RWPE1 (cell line): ENCODE measurements around the gene HSPA14.
"Not testable (repeated sequence)": the region's sequence is repeated elsewhere in the genome, so short reads cannot be mapped to it uniquely, and the experiment has no call there.

Experiments used
- CTCF ChIA-PET: fragments of 350-600 bp; sonication (Branson Sonifier 250); formaldehyde crosslinking; extraction: SDS; loops from one replicate; lab custom pipeline; 2021; lab: Yijun Ruan, JAX
- POLR2A ChIA-PET: fragments of 400-600 bp; formaldehyde crosslinking; extraction: SDS; loops from one replicate; lab custom pipeline; 2020; ENCODE audit warnings: antibody characterized with exemption; ENCODE audit not compliant: low non-redundant PET; lab: Yijun Ruan, JAX
- DNase-seq: peaks from one replicate; pipeline ENCODE4 v3.0.0; 2012; ENCODE audit warnings: low spot score
- H3K27ac ChIP-seq: fragments of 450-650 bp; 2 replicates; pipeline ENCODE4 v1.5.1; 2017
- CTCF ChIP-seq: fragments of 450-650 bp; conservative IDR thresholded peaks from 2 replicates; pipeline ENCODE4 v1.5.1; 2017; ENCODE audit warnings: low read depth, mild to moderate bottlenecking

HSPA14 gene

GRCh38 chr10:14859775-14860174 is 21.7 kb downstream of the HSPA14 start:
- POLR2A ChIA-PET, result no interaction called here
- TF ChIP-seq CTCF, result no peak
- DNase-seq, result no peak
- H3K27ac ChIP-seq, result no peak overlapping the region
- CTCF ChIA-PET, result interaction anchor here (0.6 kb wide), 1 partner anchor 1378 kb away, joined by 3 read pairs; no protein-coding TSS in a partner anchor

- DNase-seq, result no peak
- 0 out of 2 replicates have a peak overlapping the region, but pooled peaks have one; percentile 1 for H3K27ac ChIP-seq
- POLR2A ChIA-PET, result no interaction called here
- CTCF ChIA-PET, result no interaction called here
- no peak for TF ChIP-seq CTCF
These were observed 22.7 kb downstream of the HSPA14 start for GRCh38 chr10:14860791-14861190.

GRCh38 chr10:14864466-14864865 is 26.4 kb downstream of the HSPA14 start:
- CTCF ChIA-PET, result not testable (repeated sequence)

GRCh38 chr10:14864871-14865270 is 26.8 kb downstream of the HSPA14 start:
- DNase-seq, H3K27ac ChIP-seq, POLR2A ChIA-PET, CTCF ChIA-PET: not testable (repeated sequence)

More at GRCh38 chr10:14864466-14864865, 26.4 kb downstream of the HSPA14 start:
- POLR2A ChIA-PET, DNase-seq, H3K27ac ChIP-seq: not testable (repeated sequence)

GRCh38 chr10:14873090-14873760 is 35.1 kb downstream of the HSPA14 start:
- POLR2A ChIA-PET, result no interaction called here
- no peak for DNase-seq
- CTCF ChIA-PET, result interaction anchor here (0.6 kb wide), 1 partner anchor 856 kb away, joined by 3 read pairs; no protein-coding TSS in a partner anchor

GRCh38 chr10:14875941-14876340 is 37.8 kb downstream of the HSPA14 start:
- ChIA-PET POLR2A (no interaction called here), CTCF (no interaction called here)
- TF ChIP-seq CTCF, result no peak
- DNase-seq, result no peak
- no peak overlapping the region for H3K27ac ChIP-seq

More at GRCh38 chr10:14873090-14873760, 35.1 kb downstream of the HSPA14 start:
- no peak for TF ChIP-seq CTCF
- H3K27ac ChIP-seq, result no peak overlapping the region

GRCh38 chr10:14876764-14877163 is 38.7 kb downstream of the HSPA14 start:
- CTCF ChIA-PET, result no interaction called here
- no peak for TF ChIP-seq CTCF
- POLR2A ChIA-PET, result no interaction called here
- peak overlapping the region; percentile 32; the same call in 1 of the 2 replicates for H3K27ac ChIP-seq
- DNase-seq, result no peak
